Measurements from ENCODE around the gene CD200R1L. TPM values are rescaled to one million over a fixed set of nuclear protein-coding genes. Genes with fewer than 3 reads are reported as not detected.

CD200R1L gene
- total RNA-seq, 5 donors from 2014 or later (not counting 1 experiment from before 2014, with no cell fraction given) = not detected

DNA sequence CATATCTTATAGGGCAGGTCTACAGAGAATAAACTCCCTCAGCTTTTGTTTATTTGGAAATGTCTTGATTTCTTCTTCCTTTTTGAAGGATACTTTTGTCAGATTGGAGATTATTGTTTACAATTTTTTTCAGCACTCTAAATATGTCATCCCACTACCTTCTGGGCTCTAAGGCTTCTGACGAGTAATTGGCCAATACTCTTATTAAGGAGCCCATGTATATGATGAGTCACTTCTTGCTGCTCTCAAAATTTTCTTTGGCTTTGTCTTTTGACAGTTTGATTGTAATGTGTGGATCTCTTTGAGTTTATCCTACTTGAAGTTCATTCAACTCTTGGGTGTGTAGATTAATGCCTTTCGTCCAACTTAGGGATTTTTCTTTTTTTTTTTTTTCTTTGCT is 28.9 kb upstream of the CD200R1L start:
- ChIA-PET CTCF (no interaction called here), POLR2A (no interaction called here)
- no peak for ATAC-seq (replicated peaks in 1 of 4)
- Mint-ChIP-seq H3K36me3 (peaks cover under 1% of the 10 kb centered on the region), H3K9me3 (peaks cover 5 to 20% (median 10%) of the 10 kb centered on the region in 3 donors), H3K27ac (no peak overlapping the region), H3K27me3 (no peaks in the 10 kb centered on the region), H3K4me3 (no peak overlapping the region), H3K4me1 (peaks cover 0 to 7% (median 0%) of the 10 kb centered on the region in 3 donors)
- no peak for DNase-seq
- Histone ChIP-seq H3K27me3 (replicated peaks in 1 of 2; ENCODE audit: control insufficient read depth in 2 of 2, extremely low read depth in 1 of 2, insufficient read depth in 2 of 2, low read length in 1 of 2) (peaks cover 0 to 5% of the 10 kb centered on the region in 2 experiments), H3K9me3 (no peaks in the 10 kb centered on the region), H3K4me1 (ENCODE audit: control insufficient read depth in 1 of 2, extremely low read depth in 1 of 2, insufficient read depth in 2 of 2, low read length in 2 of 2) (no peaks in the 10 kb centered on the region), H3K27ac (ENCODE audit: low read length) (no peak overlapping the region), H3K36me3 (ENCODE audit: control insufficient read depth in 2 of 2, extremely low read depth in 1 of 2, insufficient read depth in 1 of 2, low read length in 1 of 2) (no peaks in the 10 kb centered on the region), H3K4me3 (ENCODE audit: control insufficient read depth in 1 of 2, extremely low read depth in 1 of 2, low read length in 1 of 2) (no peak overlapping the region)
- WGBS (ENCODE audit: insufficient coverage) = no CpG with 5 or more reads among the region's 2 CpGs

DNA sequence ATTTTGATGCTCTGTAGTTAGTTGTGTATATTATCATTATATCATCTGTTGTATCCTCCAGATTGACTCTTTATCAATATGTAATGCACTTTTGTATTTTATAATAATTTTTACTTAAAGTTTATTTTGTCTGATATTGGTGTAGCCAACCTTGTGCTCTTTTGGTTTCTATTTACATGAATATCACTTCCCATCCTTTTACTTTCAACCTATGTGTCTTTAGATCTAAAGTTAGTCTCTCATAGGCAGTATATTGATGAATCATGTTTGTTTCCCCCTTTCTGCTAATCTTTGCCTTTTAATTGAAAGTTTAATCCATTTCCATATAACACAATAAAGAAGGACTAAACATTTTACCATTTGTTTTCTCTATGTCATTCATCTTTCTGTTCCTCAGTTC is 28.1 kb upstream of the CD200R1L start:
- H3K27me3 ChIP-seq (replicated peaks in 1 of 2; ENCODE audit: control insufficient read depth in 2 of 2, extremely low read depth in 1 of 2, insufficient read depth in 2 of 2, low read length in 1 of 2) = peaks cover 0 to 5% of the 10 kb centered on the region in 2 experiments
- Mint-ChIP-seq H3K36me3 (peaks cover 5% of the 10 kb centered on the region), H3K27me3 (no peaks in the 10 kb centered on the region), H3K9me3 (peaks cover 9 to 25% (median 10%) of the 10 kb centered on the region in 3 donors), H3K27ac (no peak overlapping the region), H3K4me1 (peaks cover 0 to 7% (median 0%) of the 10 kb centered on the region in 3 donors), H3K4me3 (no peak overlapping the region)
- POLR2A ChIA-PET = no interaction called here
- DNase-seq (no peak), ATAC-seq (replicated peaks in 1 of 4) (no peak)
- no peaks in the 10 kb centered on the region for H3K4me1 ChIP-seq (ENCODE audit: control insufficient read depth in 1 of 2, extremely low read depth in 1 of 2, insufficient read depth in 2 of 2, low read length in 2 of 2)
- H3K27ac ChIP-seq (ENCODE audit: low read length) = no peak overlapping the region
- H3K36me3 ChIP-seq (ENCODE audit: control insufficient read depth in 2 of 2, extremely low read depth in 1 of 2, insufficient read depth in 1 of 2, low read length in 1 of 2) = no peaks in the 10 kb centered on the region
- CTCF ChIA-PET = no interaction called here
- H3K9me3 ChIP-seq = no peaks in the 10 kb centered on the region
- no peak overlapping the region for H3K4me3 ChIP-seq (ENCODE audit: control insufficient read depth in 1 of 2, extremely low read depth in 1 of 2, low read length in 1 of 2)

DNA sequence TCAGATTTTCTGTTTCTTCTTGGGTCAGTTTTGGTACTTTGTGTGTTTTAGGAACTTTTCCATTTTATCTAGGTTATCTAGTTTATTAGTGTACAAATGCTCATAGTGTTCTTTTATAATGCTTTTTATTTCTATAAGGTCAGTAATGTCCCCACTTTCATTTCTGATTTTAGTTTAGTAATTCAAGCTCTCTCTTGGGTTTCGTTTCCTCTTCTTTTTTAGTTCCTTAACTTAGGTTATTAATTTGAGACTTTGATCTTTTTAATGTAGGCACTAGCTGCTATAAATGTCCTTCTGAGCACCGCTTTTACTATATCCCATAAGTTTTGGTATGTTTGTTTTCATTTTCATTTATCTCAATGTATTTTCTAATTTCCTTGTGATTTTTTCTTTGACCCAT is 27.0 kb upstream of the CD200R1L start:
- H3K27ac Mint-ChIP-seq = no peak overlapping the region
- ChIA-PET POLR2A (no interaction called here), CTCF (no interaction called here)
- H3K4me1 ChIP-seq (ENCODE audit: control insufficient read depth in 1 of 2, extremely low read depth in 1 of 2, insufficient read depth in 2 of 2, low read length in 2 of 2) = no peaks in the 10 kb centered on the region
- no peak overlapping the region for H3K4me3 Mint-ChIP-seq
- WGBS (ENCODE audit: insufficient coverage) = no CpG with 5 or more reads among the region's 2 CpGs
- H3K9me3 ChIP-seq = no peaks in the 10 kb centered on the region
- peaks cover 12 to 27% (median 14%) of the 10 kb centered on the region in 3 donors for H3K9me3 Mint-ChIP-seq
- no peaks in the 10 kb centered on the region for H3K36me3 ChIP-seq (ENCODE audit: control insufficient read depth in 2 of 2, extremely low read depth in 1 of 2, insufficient read depth in 1 of 2, low read length in 1 of 2)
- H3K36me3 Mint-ChIP-seq = peaks cover 8% of the 10 kb centered on the region
- no peaks in the 10 kb centered on the region for H3K27me3 Mint-ChIP-seq
- H3K27ac ChIP-seq (ENCODE audit: low read length) = no peak overlapping the region
- H3K4me3 ChIP-seq (ENCODE audit: control insufficient read depth in 1 of 2, extremely low read depth in 1 of 2, low read length in 1 of 2) = no peak overlapping the region
- ATAC-seq (replicated peaks in 1 of 4) = no peak
- H3K4me1 Mint-ChIP-seq = peaks cover 0 to 7% (median 0%) of the 10 kb centered on the region in 3 donors
- no peak for DNase-seq
- H3K27me3 ChIP-seq (replicated peaks in 1 of 2; ENCODE audit: control insufficient read depth in 2 of 2, extremely low read depth in 1 of 2, insufficient read depth in 2 of 2, low read length in 1 of 2) = peaks cover 0 to 5% of the 10 kb centered on the region in 2 experiments

DNA sequence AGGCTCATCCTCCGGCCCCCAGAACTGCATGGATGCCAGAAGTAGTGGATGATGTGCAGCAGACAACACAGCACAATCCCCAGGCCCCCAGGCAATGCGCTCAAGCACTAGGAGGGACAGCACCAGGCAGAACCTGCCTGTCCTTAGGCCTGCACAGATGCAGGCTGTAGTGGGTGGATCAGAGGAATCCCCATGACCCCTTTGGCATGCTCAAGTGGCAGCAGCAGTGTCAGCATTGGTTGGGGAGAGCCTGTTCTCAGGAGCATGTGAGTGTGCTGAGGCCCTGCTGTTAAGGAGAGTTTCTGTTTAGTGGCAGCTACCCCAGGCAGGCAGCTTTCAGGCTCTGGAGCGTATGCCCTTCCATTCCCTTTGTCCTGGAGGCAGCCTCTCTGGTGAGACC is 25.1 kb upstream of the CD200R1L start:
- Mint-ChIP-seq H3K27ac (no peak overlapping the region), H3K36me3 (peaks cover 8% of the 10 kb centered on the region), H3K9me3 (peaks cover 14 to 28% (median 16%) of the 10 kb centered on the region in 3 donors), H3K27me3 (no peaks in the 10 kb centered on the region), H3K4me1 (peaks cover 0 to 7% (median 0%) of the 10 kb centered on the region in 3 donors), H3K4me3 (no peak overlapping the region)
- no peak for ATAC-seq (replicated peaks in 1 of 4)
- H3K36me3 ChIP-seq (ENCODE audit: control insufficient read depth in 2 of 2, extremely low read depth in 1 of 2, insufficient read depth in 1 of 2, low read length in 1 of 2) = no peaks in the 10 kb centered on the region
- CTCF ChIA-PET = no interaction called here
- POLR2A ChIA-PET = no interaction called here
- DNase-seq = no peak
- H3K4me1 ChIP-seq (ENCODE audit: control insufficient read depth in 1 of 2, extremely low read depth in 1 of 2, insufficient read depth in 2 of 2, low read length in 2 of 2) = no peaks in the 10 kb centered on the region
- no peak overlapping the region for H3K4me3 ChIP-seq (ENCODE audit: control insufficient read depth in 1 of 2, extremely low read depth in 1 of 2, low read length in 1 of 2)
- H3K27ac ChIP-seq (ENCODE audit: low read length) = no peak overlapping the region
- peaks cover 0 to 5% of the 10 kb centered on the region in 2 experiments for H3K27me3 ChIP-seq (replicated peaks in 1 of 2; ENCODE audit: control insufficient read depth in 2 of 2, extremely low read depth in 1 of 2, insufficient read depth in 2 of 2, low read length in 1 of 2)
- 94% methylated on average over 3 of the region's 3 CpGs for WGBS (ENCODE audit: insufficient coverage)
- no peaks in the 10 kb centered on the region for H3K9me3 ChIP-seq

DNA sequence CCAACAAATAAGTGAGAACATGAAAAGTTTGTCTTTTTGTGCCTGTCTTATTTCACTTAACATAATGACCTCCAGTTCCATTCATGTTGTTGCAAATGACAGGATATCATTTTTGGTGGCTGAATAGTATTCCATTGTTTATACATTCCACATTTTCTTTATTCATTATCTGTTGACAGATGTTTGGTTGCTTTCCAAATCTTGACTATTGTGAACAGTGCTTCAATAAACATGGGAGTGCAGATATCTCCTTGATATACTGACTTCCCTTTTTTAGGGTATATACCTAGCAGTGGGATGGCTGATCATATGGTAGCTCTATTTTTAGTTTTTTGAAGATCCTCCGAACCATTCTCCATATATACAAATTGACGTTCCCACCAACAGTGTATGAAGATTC is 19.1 kb upstream of the CD200R1L start:
- no peak overlapping the region for H3K4me3 Mint-ChIP-seq
- peaks cover 0 to 5% (median 0%) of the 10 kb centered on the region in 3 donors for H3K4me1 Mint-ChIP-seq
- no peak for DNase-seq
- CTCF ChIA-PET = no interaction called here
- H3K27me3 Mint-ChIP-seq = no peaks in the 10 kb centered on the region
- peaks cover 8% of the 10 kb centered on the region for H3K36me3 Mint-ChIP-seq
- Histone ChIP-seq H3K4me1 (ENCODE audit: control insufficient read depth in 1 of 2, extremely low read depth in 1 of 2, insufficient read depth in 2 of 2, low read length in 2 of 2) (no peaks in the 10 kb centered on the region), H3K36me3 (ENCODE audit: control insufficient read depth in 2 of 2, extremely low read depth in 1 of 2, insufficient read depth in 1 of 2, low read length in 1 of 2) (no peaks in the 10 kb centered on the region), H3K9me3 (no peaks in the 10 kb centered on the region), H3K27ac (ENCODE audit: low read length) (no peak overlapping the region), H3K27me3 (replicated peaks in 1 of 2; ENCODE audit: control insufficient read depth in 2 of 2, extremely low read depth in 1 of 2, insufficient read depth in 2 of 2, low read length in 1 of 2) (no peaks in the 10 kb centered on the region), H3K4me3 (ENCODE audit: control insufficient read depth in 1 of 2, extremely low read depth in 1 of 2, low read length in 1 of 2) (no peak overlapping the region)
- H3K9me3 Mint-ChIP-seq = peaks cover 4 to 27% (median 21%) of the 10 kb centered on the region in 3 donors
- H3K27ac Mint-ChIP-seq = no peak overlapping the region
- ATAC-seq (replicated peaks in 1 of 4) = no peak
- WGBS (ENCODE audit: insufficient coverage) = no CpG with 5 or more reads among the region's 2 CpGs
- POLR2A ChIA-PET = no interaction called here

DNA sequence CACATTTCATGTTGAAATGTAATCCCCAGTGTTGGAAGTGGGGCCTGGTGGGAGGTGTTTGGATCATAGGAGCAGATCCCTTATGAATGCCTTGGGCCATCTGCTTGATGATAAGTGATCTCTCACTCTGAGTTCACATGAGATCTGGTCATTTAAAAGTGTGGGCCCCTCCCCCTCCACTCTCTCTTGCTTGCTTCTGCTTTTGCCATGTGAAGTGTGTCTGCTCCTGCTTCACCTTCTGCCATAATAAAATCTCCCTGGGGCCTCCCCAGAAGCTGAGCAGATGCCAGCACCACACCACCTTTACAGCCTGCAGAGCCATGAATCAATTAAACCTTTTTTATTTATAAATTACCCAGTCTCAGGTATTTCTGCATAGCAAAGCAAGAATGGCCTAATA is 14.2 kb upstream of the CD200R1L start:
- DNase-seq (no peak), ATAC-seq (replicated peaks in 1 of 4) (no peak)
- H3K27me3 Mint-ChIP-seq = no peaks in the 10 kb centered on the region
- H3K36me3 ChIP-seq (ENCODE audit: control insufficient read depth in 2 of 2, extremely low read depth in 1 of 2, insufficient read depth in 1 of 2, low read length in 1 of 2) = no peaks in the 10 kb centered on the region
- H3K27ac ChIP-seq (ENCODE audit: low read length) = no peak overlapping the region
- no peak overlapping the region for H3K4me3 ChIP-seq (ENCODE audit: control insufficient read depth in 1 of 2, extremely low read depth in 1 of 2, low read length in 1 of 2)
- no peaks in the 10 kb centered on the region for H3K36me3 Mint-ChIP-seq
- no peak overlapping the region for H3K4me3 Mint-ChIP-seq
- peaks cover 0 to 12% of the 10 kb centered on the region in 2 experiments for H3K4me1 ChIP-seq (ENCODE audit: control insufficient read depth in 1 of 2, extremely low read depth in 1 of 2, insufficient read depth in 2 of 2, low read length in 2 of 2)
- no peaks in the 10 kb centered on the region for H3K27me3 ChIP-seq (replicated peaks in 1 of 2; ENCODE audit: control insufficient read depth in 2 of 2, extremely low read depth in 1 of 2, insufficient read depth in 2 of 2, low read length in 1 of 2)
- H3K9me3 ChIP-seq = no peaks in the 10 kb centered on the region
- CTCF ChIA-PET = no interaction called here
- POLR2A ChIA-PET = no interaction called here
- H3K27ac Mint-ChIP-seq = peak overlapping the region in 1 of 2 donors; percentile 33
- peaks cover 8 to 14% (median 11%) of the 10 kb centered on the region in 3 donors for H3K9me3 Mint-ChIP-seq
- H3K4me1 Mint-ChIP-seq = peaks cover 25 to 38% (median 27%) of the 10 kb centered on the region in 3 donors

All from T-cell (primary cell).